Stimulated activated CD8-positive, alpha-beta memory T cell treated with anti-CD3 and anti-CD28 coated beads, Interleukin-12 subunit alpha, Interleukin-12 subunit beta, amount 100 ng/mL, for 1 hour (primary cell): ENCODE results near the gene ARTN.

Experiments
- DNase-seq: peaks from one replicate; pipeline ENCODE4 v3.0.0-alpha.2; 2020; ENCODE audit warnings: low read depth

The ARTN gene

GRCh38 chr1:43970911-43971310, 37.3 kb downstream of the ARTN start:
- DNase-seq = no peak

- DNase-seq = no peak
Measured at GRCh38 chr1:43971336-43971980, 37.9 kb downstream of the ARTN start.

- no peak for DNase-seq
Measured at GRCh38 chr1:43973981-43974442, 40.4 kb downstream of the ARTN start.

- peak; percentile 93 for DNase-seq
Measured at GRCh38 chr1:43974443-43975248, 41.0 kb downstream of the ARTN start, which contains the start of gene ATP6V0B. ATP6V0B (plus strand) TSS chr1:43974960; CDS start chr1:43975041, 81 bp downstream.

GRCh38 chr1:43975249-43975961, 41.8 kb downstream of the ARTN start:
- DNase-seq = no peak

- DNase-seq = no peak
Measured at GRCh38 chr1:43976045-43976444, 42.4 kb downstream of the ARTN start.

GRCh38 chr1:43976890-43977289, 43.3 kb downstream of the ARTN start:
- DNase-seq = no peak

- no peak for DNase-seq
Measured at GRCh38 chr1:43977376-43978263, 44.0 kb downstream of the ARTN start.

- no peak for DNase-seq
Measured at GRCh38 chr1:43978264-43978550, 44.6 kb downstream of the ARTN start.

- no peak for DNase-seq
Measured at GRCh38 chr1:43978551-43979260, 45.1 kb downstream of the ARTN start, which contains the start of gene B4GALT2. B4GALT2 (plus strand) TSS chr1:43979210; CDS start chr1:43981161, 1,951 bp downstream.

- no peak for DNase-seq
Measured at GRCh38 chr1:43979261-43979527, 45.6 kb downstream of the ARTN start.

GRCh38 chr1:43979528-43980254, 46.1 kb downstream of the ARTN start:
- no peak for DNase-seq

- DNase-seq = no peak
Measured at GRCh38 chr1:43980255-43981134, 46.9 kb downstream of the ARTN start.

- DNase-seq = no peak
Measured at GRCh38 chr1:43981135-43981491, 47.5 kb downstream of the ARTN start.

GRCh38 chr1:43981636-43982035, 48.0 kb downstream of the ARTN start:
- DNase-seq = no peak

GRCh38 chr1:43982241-43982640, 48.6 kb downstream of the ARTN start:
- DNase-seq = no peak

GRCh38 chr1:43982808-43983207, 49.2 kb downstream of the ARTN start:
- no peak for DNase-seq

GRCh38 chr1:43983253-43983899, 49.8 kb downstream of the ARTN start:
- no peak for DNase-seq

GRCh38 chr1:43984855-43985254, 51.3 kb downstream of the ARTN start:
- DNase-seq = no peak
